ENCODE measurements around the gene TTC34.

DNA sequence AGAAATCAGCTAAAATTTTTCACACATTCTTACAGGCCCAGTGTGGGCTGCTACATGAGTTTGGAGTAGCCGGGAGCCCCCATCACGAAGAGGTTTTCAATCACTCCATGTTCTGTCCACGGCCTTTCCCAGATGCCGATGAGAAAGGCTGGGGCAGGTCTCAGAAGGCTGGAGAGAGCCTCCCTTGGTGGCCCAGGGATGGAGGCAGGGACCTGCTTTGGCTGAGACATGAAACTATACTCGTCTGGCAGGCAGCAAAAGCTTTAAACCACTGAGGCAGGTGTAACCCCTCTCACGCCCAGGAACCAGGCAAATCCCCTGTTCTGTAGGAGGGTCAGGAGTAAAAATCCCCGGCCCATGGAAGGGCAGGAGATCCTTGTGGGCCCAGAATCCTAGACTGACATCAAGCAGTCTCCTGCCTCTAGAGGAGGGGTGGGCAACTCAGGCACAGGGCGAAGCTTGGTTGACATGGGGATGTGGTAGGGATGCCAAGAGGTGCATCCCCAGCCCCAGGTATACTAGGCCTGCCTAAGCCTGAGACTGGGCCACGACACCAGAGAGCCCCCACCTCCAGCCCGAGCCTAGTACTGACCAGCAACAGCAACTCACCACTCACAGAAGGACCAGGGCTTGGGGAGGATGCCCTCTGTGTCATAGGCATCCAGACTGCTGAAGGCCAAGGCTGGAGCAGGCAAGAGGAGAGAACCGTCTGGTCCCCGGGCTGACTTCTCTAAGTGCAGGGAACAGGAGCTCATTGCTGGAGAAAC lies 177.7 kb downstream of the TTC34 start:
- TF ChIP-seq, protein P1, sequence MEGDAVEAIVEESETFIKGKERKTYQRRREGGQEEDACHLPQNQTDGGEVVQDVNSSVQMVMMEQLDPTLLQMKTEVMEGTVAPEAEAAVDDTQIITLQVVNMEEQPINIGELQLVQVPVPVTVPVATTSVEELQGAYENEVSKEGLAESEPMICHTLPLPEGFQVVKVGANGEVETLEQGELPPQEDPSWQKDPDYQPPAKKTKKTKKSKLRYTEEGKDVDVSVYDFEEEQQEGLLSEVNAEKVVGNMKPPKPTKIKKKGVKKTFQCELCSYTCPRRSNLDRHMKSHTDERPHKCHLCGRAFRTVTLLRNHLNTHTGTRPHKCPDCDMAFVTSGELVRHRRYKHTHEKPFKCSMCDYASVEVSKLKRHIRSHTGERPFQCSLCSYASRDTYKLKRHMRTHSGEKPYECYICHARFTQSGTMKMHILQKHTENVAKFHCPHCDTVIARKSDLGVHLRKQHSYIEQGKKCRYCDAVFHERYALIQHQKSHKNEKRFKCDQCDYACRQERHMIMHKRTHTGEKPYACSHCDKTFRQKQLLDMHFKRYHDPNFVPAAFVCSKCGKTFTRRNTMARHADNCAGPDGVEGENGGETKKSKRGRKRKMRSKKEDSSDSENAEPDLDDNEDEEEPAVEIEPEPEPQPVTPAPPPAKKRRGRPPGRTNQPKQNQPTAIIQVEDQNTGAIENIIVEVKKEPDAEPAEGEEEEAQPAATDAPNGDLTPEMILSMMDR (IDR thresholded peaks at IDR 0.05; ENCODE audit: low read length), result no peak
- TF ChIP-seq EZH2 (IDR thresholded peaks at IDR 0.05; ENCODE audit: borderline replicate concordance, low read length), result no peak
